HepG2 (cell line): ENCODE measurements around the gene CD2AP. TPM values are rescaled to one million over a fixed set of nuclear protein-coding genes. Genes with fewer than 3 reads are reported as not detected.
"Not testable (repeated sequence)": the region's sequence is repeated elsewhere in the genome, so short reads cannot be mapped to it uniquely, and the experiment has no call there.

Experiments used
- ATAC-seq: fragments of 200-7000 bp; cut with Tn5 transposase; 3 replicates; pipeline ENCODE4 v1.9.1; 2020; ENCODE audit warnings: mild to moderate bottlenecking, moderate library complexity
- BruUV-seq: library from RNA; stranded (reverse); fragments of 400-500 nt; replicated peaks from 2 replicates; lab custom pipeline; 2021; lab: Mats Ljungman, UMichigan
- CTCF ChIA-PET: fragments of 300-600 bp; formaldehyde crosslinking; extraction: SDS; loops from one replicate; lab custom pipeline; 2021; ENCODE audit warnings: low total read pairs, inconsistent platforms, low intra/inter-chr PET ratio; lab: Yijun Ruan, JAX
- POLR2A ChIA-PET: fragments of 350-600 bp; sonication (Branson Sonifier 250); formaldehyde crosslinking; loops from one replicate; lab custom pipeline; 2020; ENCODE audit warnings: antibody characterized with exemption, inconsistent platforms; lab: Yijun Ruan, JAX
- DNase-seq: peaks from one replicate; pipeline ENCODE4 v3.0.0-alpha.2; 2015; ENCODE audit warnings: low spot score
- FAIRE-seq: peaks from 3 replicates; lab custom pipeline; 2011; peaks lifted over from hg19 to GRCh38; lab: Jason Lieb, UNC
- H2AFZ ChIP-seq: one replicate; pipeline ENCODE4 v1.6.1; 2011; ENCODE audit warnings: low read length, inconsistent platforms
- H3K27ac ChIP-seq: fragments of 300-600 bp; 3 replicates; pipeline ENCODE4 v1.8.0; 2011; ENCODE audit warnings: mixed run types, mild to moderate bottlenecking, mixed read lengths, low read length, inconsistent platforms; ENCODE audit not compliant: insufficient read depth; ENCODE audit errors: extremely low read length
- H3K27me3 ChIP-seq, 2 experiments: fragments of 200-600 bp in 1 of 2; 2 replicates in 1 of 2; 3 replicates in 1 of 2; pipeline versions ENCODE4 v1.6.0 to v1.8.0; 2011; ENCODE audit warnings: low read length in 2 of 2, mild to moderate bottlenecking in 2 of 2, moderate library complexity in 2 of 2, inconsistent platforms in 1 of 2; ENCODE audit not compliant: insufficient read depth in 2 of 2, control insufficient read depth in 1 of 2
- H3K36me3 ChIP-seq, 2 experiments: fragments of 200-600 bp in 1 of 2; replicated peaks in 1 of 2; 2 replicates in 1 of 2; 3 replicates in 1 of 2; pipeline versions ENCODE4 v1.5.1 to v1.8.0; 2011; ENCODE audit warnings: low read length in 2 of 2, inconsistent platforms in 1 of 2; ENCODE audit not compliant: insufficient read depth in 2 of 2, control insufficient read depth in 1 of 2
- H3K4me1 ChIP-seq: 2 replicates; pipeline ENCODE4 v1.5.1; 2012; ENCODE audit warnings: low read length, inconsistent platforms; ENCODE audit not compliant: insufficient read depth
- H3K4me2 ChIP-seq: 2 replicates; pipeline ENCODE4 v1.6.0; 2011; ENCODE audit warnings: low read depth, low read length, inconsistent platforms
- H3K4me3 ChIP-seq, 3 experiments: fragments of 200-600 bp in 1 of 3; sonication (generic), shearing (Covaris generic) in 1 of 3; replicated peaks in 1 of 3; 2 replicates each; pipeline ENCODE4 v1.5.1; 2011 to 2016; ENCODE audit warnings: low read length in 3 of 3, inconsistent platforms in 2 of 3, low read depth in 2 of 3, mild to moderate bottlenecking in 2 of 3, control low read depth in 1 of 3, mixed read lengths in 1 of 3; ENCODE audit not compliant: insufficient read depth in 1 of 3
- H3K79me2 ChIP-seq: one replicate; pipeline ENCODE4 v1.6.1; 2011; ENCODE audit warnings: low read length, inconsistent platforms; ENCODE audit not compliant: insufficient read depth
- H3K9ac ChIP-seq: 2 replicates; pipeline ENCODE4 v1.6.0; 2011; ENCODE audit warnings: mild to moderate bottlenecking, low read depth, low read length, inconsistent platforms; ENCODE audit not compliant: insufficient read depth
- H3K9me3 ChIP-seq: 2 replicates; pipeline ENCODE4 v1.5.1; 2012; ENCODE audit warnings: mild to moderate bottlenecking, low read length
- H4K20me1 ChIP-seq: 2 replicates; pipeline ENCODE4 v1.6.0; 2011; ENCODE audit warnings: inconsistent platforms, mild to moderate bottlenecking, low read length, moderate library complexity; ENCODE audit not compliant: insufficient read depth
- FOXO1 ChIP-seq: sonication (generic); formaldehyde crosslinking; IDR thresholded peaks from 2 replicates; pipeline ENCODE4 v1.4.0; 2020; ENCODE audit warnings: missing genetic modification reagents
- ZBTB7A ChIP-seq: sonication (generic); formaldehyde crosslinking; IDR thresholded peaks from 2 replicates; pipeline ENCODE4 v1.8.0; 2022; ENCODE audit warnings: mild to moderate bottlenecking, missing genetic modification reagents
- ZNF10 ChIP-seq: sonication (generic); formaldehyde crosslinking; IDR thresholded peaks from 2 replicates; pipeline ENCODE4 v1.4.0; 2020; ENCODE audit warnings: mild to moderate bottlenecking, low read depth, missing genetic modification reagents, borderline replicate concordance
- ZNF709 ChIP-seq: sonication (generic); formaldehyde crosslinking; IDR thresholded peaks from 2 replicates; pipeline ENCODE4 v1.5.0; 2020; ENCODE audit warnings: mild to moderate bottlenecking, missing genetic modification reagents
- WGBS: methylation state at CpG from one replicate; pipeline ENCODE4 v1.1.6; 2017; ENCODE audit warnings: low lambda C conversion rate; 5-methylcytosine and 5-hydroxymethylcytosine counted together
- in situ Hi-C: cut with HindIII; loops from 2 replicates; pipeline ENCODE4 v1.10.0; 2017; ENCODE audit warnings: low pct_unique_long_range_greater_than_20kb; ENCODE audit not compliant: extremely low pct_ligation_motif_present
- intact Hi-C: fragments of 100-400 bp; cut with micrococcal nuclease; formaldehyde crosslinking; loops from one replicate; pipeline ENCODE4 v1.10.0; 2022; ENCODE audit not compliant: unreplicated experiment
- polyA plus RNA-seq, 8 experiments: library from polyadenylated mRNA; depleted of rRNA in 3 of 8; stranded (reverse) in 7 of 8; unstranded in 1 of 8; fragments of >200 nt; fragmentation: Illumina TruSeq in 4 of 8; extraction: Trizol in 4 of 8; gene quantifications; 2 replicates each; pipeline versions ENCODE4 v1.2.1 to v1.2.3, GENCODE V29; 2011 to 2016; ENCODE audit warnings: low read depth in 4 of 8, missing spikeins in 1 of 8, mixed read lengths in 1 of 8; ENCODE audit not compliant: insufficient read depth in 1 of 8
- total RNA-seq, 5 experiments: library from RNA; depleted of rRNA; stranded (reverse); fragments of >200 nt; fragmentation: Illumina TruSeq; extraction: Trizol; gene quantifications; 2 replicates each; pipeline ENCODE4 v1.2.3, GENCODE V29; 2016; ENCODE audit warnings: low read depth in 1 of 5
- TF ChIP-seq, protein P1 (sequence below): sonication (generic); formaldehyde crosslinking; IDR thresholded peaks from one replicate; pipeline ENCODE4 v1.5.1; 2020; ENCODE audit warnings: mild to moderate bottlenecking, missing genetic modification reagents; ENCODE audit errors: not compliant biosample characterization
- TF ChIP-seq, protein P2 (sequence below): sonication (generic); formaldehyde crosslinking; IDR thresholded peaks from 2 replicates; pipeline ENCODE4 v1.5.0; 2020; ENCODE audit warnings: mild to moderate bottlenecking, missing genetic modification reagents

The CD2AP gene
- total and polyA plus RNA-seq, 2 of the 13 experiments (the other 11 are each of a cell fraction or from before 2014, with no cell fraction given), result 8.6 to 31.9 TPM

DNA sequence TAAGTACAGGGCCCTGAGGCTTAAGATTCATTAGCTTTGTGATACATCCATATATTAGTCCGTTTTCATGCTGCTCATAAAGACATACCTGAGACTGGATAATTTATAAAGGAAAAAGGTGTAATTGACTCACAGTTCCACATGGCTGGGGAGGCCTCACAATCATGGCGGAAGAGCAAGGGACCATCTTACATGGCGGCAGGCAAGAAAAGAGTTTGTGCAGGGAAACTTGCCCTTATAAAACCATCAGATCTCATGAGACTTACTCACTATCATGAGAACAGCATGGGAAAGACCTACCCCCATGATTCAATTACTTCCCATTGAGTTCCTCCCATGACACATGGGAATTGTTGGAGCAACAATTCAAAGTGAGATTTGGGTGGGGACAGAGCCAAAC, 32.6 kb upstream of the CD2AP start:
- in situ Hi-C loops, H3K4me3 ChIP-seq, H3K9ac ChIP-seq, H3K79me2 ChIP-seq, DNase-seq, BruUV-seq, ATAC-seq, CTCF ChIA-PET, POLR2A ChIA-PET, H3K4me2 ChIP-seq, H3K9me3 ChIP-seq, H2AFZ ChIP-seq, H3K4me1 ChIP-seq, H3K27ac ChIP-seq, H4K20me1 ChIP-seq, intact Hi-C loops, FAIRE-seq, H3K36me3 ChIP-seq, H3K27me3 ChIP-seq: not testable (repeated sequence)
- 63% methylated on average over 3 of the region's 3 CpGs for WGBS

DNA sequence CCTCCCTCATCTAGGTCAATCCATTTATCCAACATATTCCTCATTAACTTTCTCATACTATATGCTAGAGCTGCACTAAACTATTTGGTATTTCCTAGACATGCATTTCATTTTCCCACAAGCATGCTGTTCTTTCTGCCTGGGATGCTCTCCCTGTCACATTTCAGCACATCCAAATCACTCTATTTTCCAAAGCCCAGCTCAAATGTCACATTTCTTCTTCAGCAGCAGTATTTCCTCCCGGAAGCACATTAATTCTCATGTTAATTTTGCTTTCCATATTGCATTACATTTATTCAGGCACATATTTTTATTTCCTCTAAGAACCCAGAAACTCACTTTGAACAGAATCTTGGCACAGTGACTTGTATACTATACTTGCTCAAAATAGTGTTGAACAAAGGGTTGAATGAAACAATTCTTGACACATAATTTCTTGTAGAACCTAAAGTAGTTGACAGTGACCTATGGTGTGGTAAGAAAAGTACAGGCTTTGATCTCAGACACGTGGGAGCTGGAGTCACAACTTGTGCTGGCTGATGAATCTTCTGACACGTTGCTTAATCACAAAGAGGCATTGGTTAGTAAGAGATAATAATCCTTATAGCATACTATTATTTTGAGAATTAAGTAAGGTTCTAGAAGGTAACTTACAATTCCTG, 30.8 kb upstream of the CD2AP start:
- BruUV-seq, result no TSS peak
- ChIA-PET CTCF (no interaction called here), POLR2A (no interaction called here)
- Histone ChIP-seq H3K4me3 (no peak overlapping the region), H3K36me3 (no peaks in the 10 kb centered on the region), H3K4me1 (no peaks in the 10 kb centered on the region), H3K9me3 (no peaks in the 10 kb centered on the region), H3K27ac (no peak overlapping the region), H3K27me3 (peaks cover 0 to 1% of the 10 kb centered on the region in 2 experiments; a peak in 1 of 5 replicates), H3K9ac (no peak overlapping the region), H3K79me2 (no peaks in the 10 kb centered on the region), H4K20me1 (no peaks in the 10 kb centered on the region), H3K4me2 (no peak overlapping the region), H2AFZ (no peak overlapping the region)
- in situ Hi-C loops, result no loop called here
- intact Hi-C loops, result no loop called here
- FAIRE-seq (no peak), DNase-seq (no peak), ATAC-seq (no peak)
- 19% methylated on average over 3 of the region's 3 CpGs for WGBS
- TF ChIP-seq, protein P1, sequence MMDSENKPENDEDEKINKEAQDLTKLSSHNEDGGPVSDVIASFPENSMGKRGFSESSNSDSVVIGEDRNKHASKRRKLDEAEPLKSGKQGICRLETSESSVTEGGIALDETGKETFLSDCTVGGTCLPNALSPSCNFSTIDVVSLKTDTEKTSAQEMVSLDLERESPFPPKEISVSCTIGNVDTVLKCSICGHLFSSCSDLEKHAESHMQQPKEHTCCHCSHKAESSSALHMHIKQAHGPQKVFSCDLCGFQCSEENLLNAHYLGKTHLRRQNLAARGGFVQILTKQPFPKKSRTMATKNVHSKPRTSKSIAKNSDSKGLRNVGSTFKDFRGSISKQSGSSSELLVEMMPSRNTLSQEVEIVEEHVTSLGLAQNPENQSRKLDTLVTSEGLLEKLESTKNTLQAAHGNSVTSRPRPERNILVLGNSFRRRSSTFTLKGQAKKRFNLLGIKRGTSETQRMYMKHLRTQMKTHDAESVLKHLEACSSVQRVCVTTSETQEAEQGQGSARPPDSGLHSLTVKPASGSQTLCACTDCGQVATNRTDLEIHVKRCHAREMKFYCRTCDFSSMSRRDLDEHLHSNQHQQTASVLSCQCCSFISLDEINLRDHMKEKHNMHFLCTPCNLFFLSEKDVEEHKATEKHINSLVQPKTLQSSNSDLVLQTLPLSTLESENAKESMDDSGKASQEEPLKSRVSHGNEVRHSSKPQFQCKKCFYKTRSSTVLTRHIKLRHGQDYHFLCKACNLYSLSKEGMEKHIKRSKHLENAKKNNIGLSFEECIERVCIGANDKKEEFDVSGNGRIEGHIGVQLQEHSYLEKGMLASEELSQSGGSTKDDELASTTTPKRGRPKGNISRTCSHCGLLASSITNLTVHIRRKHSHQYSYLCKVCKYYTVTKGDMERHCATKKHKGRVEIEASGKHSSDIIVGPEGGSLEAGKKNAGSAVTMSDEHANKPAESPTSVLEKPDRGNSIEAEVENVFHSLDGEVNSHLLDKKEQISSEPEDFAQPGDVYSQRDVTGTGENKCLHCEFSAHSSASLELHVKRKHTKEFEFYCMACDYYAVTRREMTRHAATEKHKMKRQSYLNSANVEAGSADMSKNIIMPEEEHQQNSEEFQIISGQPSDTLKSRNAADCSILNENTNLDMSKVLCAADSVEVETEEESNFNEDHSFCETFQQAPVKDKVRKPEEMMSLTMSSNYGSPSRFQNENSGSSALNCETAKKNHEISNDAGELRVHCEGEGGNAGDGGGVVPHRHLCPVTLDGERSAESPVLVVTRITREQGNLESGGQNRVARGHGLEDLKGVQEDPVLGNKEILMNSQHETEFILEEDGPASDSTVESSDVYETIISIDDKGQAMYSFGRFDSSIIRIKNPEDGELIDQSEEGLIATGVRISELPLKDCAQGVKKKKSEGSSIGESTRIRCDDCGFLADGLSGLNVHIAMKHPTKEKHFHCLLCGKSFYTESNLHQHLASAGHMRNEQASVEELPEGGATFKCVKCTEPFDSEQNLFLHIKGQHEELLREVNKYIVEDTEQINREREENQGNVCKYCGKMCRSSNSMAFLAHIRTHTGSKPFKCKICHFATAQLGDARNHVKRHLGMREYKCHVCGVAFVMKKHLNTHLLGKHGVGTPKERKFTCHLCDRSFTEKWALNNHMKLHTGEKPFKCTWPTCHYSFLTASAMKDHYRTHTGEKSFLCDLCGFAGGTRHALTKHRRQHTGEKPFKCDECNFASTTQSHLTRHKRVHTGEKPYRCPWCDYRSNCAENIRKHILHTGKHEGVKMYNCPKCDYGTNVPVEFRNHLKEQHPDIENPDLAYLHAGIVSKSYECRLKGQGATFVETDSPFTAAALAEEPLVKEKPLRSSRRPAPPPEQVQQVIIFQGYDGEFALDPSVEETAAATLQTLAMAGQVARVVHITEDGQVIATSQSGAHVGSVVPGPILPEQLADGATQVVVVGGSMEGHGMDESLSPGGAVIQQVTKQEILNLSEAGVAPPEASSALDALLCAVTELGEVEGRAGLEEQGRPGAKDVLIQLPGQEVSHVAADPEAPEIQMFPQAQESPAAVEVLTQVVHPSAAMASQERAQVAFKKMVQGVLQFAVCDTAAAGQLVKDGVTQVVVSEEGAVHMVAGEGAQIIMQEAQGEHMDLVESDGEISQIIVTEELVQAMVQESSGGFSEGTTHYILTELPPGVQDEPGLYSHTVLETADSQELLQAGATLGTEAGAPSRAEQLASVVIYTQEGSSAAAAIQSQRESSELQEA, result no peak
- no peak for TF ChIP-seq FOXO1 (CRISPR knock-in tag)
- TF ChIP-seq, protein P2, sequence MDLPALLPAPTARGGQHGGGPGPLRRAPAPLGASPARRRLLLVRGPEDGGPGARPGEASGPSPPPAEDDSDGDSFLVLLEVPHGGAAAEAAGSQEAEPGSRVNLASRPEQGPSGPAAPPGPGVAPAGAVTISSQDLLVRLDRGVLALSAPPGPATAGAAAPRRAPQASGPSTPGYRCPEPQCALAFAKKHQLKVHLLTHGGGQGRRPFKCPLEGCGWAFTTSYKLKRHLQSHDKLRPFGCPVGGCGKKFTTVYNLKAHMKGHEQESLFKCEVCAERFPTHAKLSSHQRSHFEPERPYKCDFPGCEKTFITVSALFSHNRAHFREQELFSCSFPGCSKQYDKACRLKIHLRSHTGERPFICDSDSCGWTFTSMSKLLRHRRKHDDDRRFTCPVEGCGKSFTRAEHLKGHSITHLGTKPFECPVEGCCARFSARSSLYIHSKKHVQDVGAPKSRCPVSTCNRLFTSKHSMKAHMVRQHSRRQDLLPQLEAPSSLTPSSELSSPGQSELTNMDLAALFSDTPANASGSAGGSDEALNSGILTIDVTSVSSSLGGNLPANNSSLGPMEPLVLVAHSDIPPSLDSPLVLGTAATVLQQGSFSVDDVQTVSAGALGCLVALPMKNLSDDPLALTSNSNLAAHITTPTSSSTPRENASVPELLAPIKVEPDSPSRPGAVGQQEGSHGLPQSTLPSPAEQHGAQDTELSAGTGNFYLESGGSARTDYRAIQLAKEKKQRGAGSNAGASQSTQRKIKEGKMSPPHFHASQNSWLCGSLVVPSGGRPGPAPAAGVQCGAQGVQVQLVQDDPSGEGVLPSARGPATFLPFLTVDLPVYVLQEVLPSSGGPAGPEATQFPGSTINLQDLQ (CRISPR knock-in tag), result no peak
- TF ChIP-seq ZNF10 (CRISPR knock-in tag), result no peak
- TF ChIP-seq ZBTB7A (CRISPR knock-in tag), result no peak
- no peak for TF ChIP-seq ZNF709 (CRISPR knock-in tag)
